Neuron (in vitro differentiated cells): ENCODE results near the gene DDX6.
"Not testable (repeated sequence)": the region's sequence is repeated elsewhere in the genome, so short reads cannot be mapped to it uniquely, and the experiment has no call there.

Source experiments
- H2AFZ ChIP-seq: one replicate; pipeline ENCODE4 v1.6.1; 2013; ENCODE audit warnings: low read depth, mild to moderate bottlenecking, inconsistent platforms, low read length, moderate library complexity
- H3K27me3 ChIP-seq: one replicate; pipeline ENCODE4 v1.6.1; 2013; ENCODE audit warnings: low read length; ENCODE audit not compliant: insufficient read depth
- H3K36me3 ChIP-seq: one replicate; pipeline ENCODE4 v1.6.1; 2013; ENCODE audit warnings: low read length; ENCODE audit not compliant: insufficient read depth
- H3K4me1 ChIP-seq: one replicate; pipeline ENCODE4 v1.6.1; 2013; ENCODE audit warnings: low read length; ENCODE audit not compliant: insufficient read depth
- H3K4me3 ChIP-seq: 2 replicates; pipeline ENCODE4 v1.5.1; 2013; ENCODE audit warnings: mild to moderate bottlenecking, low read length, moderate library complexity
- H3K9me3 ChIP-seq: one replicate; pipeline ENCODE4 v1.6.1; 2013; ENCODE audit warnings: low read length

Gene DDX6

DNA sequence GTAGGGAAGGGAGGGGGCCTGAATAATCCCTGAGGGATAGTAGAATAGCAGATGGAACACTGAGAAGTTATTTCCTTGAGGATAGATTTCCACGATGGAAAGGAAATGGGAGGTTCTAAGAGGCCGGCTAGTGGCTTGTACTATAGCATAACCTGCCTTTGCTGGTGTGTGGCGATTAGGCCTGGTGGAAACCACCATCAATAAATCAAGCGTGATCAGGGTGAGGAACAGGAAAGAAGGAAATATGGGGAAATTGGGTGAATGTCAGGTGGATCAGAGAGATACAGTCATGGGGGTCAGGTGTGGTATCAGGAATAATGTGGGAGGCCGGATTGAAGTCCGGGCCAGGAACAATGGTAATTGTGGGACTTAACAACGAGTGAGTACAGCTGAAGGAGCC, 72.4 kb downstream of the DDX6 start:
- H3K27me3 ChIP-seq, H3K4me3 ChIP-seq, H2AFZ ChIP-seq, H3K36me3 ChIP-seq, H3K9me3 ChIP-seq: not testable (repeated sequence)
- H3K4me1 ChIP-seq = peaks cover 12% of the 10 kb centered on the region

DNA sequence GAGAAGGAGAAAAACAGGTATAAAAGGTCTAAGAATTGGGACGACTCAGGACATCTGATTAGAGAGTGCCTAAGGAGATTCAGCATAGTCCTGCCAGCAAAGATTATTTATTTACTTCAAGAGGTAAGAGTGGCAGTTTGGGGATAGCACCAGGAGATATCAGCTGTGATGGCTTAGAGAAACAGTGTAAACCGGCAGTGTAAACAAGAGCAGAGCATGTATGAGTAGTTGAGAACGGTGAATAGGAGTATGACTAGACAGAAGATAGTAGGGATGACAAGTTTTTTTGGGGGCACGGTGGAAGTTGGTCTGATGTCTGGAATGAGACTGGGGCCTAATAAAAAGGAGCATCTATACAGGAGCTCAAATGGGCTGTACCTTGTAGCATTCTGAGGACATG, 73.2 kb downstream of the DDX6 start:
- H2AFZ ChIP-seq, H3K27me3 ChIP-seq, H3K4me3 ChIP-seq, H3K9me3 ChIP-seq, H3K36me3 ChIP-seq: not testable (repeated sequence)
- H3K4me1 ChIP-seq = peaks cover 12% of the 10 kb centered on the region

GRCh38 chr11:118717221-118717620, 73.7 kb downstream of the DDX6 start:
- H3K36me3 ChIP-seq, H3K27me3 ChIP-seq, H3K9me3 ChIP-seq, H3K4me3 ChIP-seq, H2AFZ ChIP-seq: not testable (repeated sequence)
- H3K4me1 ChIP-seq = peaks cover 12% of the 10 kb centered on the region

GRCh38 chr11:118715837-118716260, 75.1 kb downstream of the DDX6 start:
- Histone ChIP-seq H3K4me1 (peaks cover 12% of the 10 kb centered on the region), H3K9me3 (no peaks in the 10 kb centered on the region), H3K4me3 (no peak overlapping the region), H3K27me3 (no peaks in the 10 kb centered on the region), H3K36me3 (no peaks in the 10 kb centered on the region), H2AFZ (peak overlapping the region; percentile 26)

DNA sequence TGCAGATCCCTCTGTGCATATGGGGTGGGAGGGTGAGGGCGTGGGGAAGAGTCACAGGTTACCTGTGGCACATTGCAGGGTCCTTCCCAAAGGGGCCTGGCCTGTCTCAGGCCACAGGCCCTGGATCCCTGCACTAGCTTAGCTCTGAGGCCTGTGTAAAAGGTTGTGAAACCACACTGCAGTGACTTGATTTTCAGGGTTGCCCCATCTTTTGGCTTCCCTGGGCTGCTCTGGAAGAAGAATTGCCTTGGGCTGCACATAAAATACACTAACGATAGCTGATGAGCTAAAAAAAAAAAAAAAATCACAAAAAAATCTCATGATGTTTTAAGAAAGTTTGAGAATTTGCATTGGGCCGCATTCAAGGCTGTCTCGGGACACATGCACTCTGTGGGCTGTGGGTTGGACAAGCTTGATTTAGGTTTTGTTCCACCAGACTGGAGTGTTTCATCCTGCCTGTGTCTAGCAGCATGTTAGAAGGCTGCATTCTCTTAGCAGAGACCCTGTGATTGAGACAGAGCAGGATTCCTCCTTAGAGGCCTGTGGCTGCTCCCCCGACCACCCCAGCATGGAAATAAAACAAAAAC, 75.6 kb downstream of the DDX6 start:
- Histone ChIP-seq H3K27me3 (no peaks in the 10 kb centered on the region), H3K4me1 (peaks cover 12% of the 10 kb centered on the region), H3K36me3 (no peaks in the 10 kb centered on the region), H3K4me3 (no peak overlapping the region), H2AFZ (peak overlapping the region; percentile 26), H3K9me3 (no peaks in the 10 kb centered on the region)

DNA sequence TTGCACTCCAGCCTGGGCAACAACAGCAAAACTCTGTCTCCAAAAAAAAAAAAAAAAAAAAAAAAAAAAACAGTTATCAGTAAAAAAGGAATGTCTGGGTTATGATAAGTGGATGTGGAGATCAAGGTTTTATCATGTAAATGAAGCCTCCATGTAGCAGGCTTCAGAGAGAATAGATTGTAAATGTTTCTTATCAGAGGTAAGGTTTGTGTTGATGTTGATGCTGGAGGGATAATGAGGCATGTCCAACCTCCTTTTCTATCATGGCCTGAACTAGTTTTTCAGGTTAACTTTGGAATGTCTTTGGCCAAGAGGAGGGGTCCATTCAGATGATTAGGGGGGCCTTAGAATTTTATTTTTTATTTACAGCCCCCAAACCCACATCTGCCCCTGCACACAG, 76.1 kb downstream of the DDX6 start:
- peak overlapping the region; percentile 26 for H2AFZ ChIP-seq
- no peaks in the 10 kb centered on the region for H3K36me3 ChIP-seq
- peaks cover 12% of the 10 kb centered on the region for H3K4me1 ChIP-seq
- H3K27me3 ChIP-seq = no peaks in the 10 kb centered on the region
- H3K9me3 ChIP-seq = no peaks in the 10 kb centered on the region
- no peak overlapping the region for H3K4me3 ChIP-seq

DNA sequence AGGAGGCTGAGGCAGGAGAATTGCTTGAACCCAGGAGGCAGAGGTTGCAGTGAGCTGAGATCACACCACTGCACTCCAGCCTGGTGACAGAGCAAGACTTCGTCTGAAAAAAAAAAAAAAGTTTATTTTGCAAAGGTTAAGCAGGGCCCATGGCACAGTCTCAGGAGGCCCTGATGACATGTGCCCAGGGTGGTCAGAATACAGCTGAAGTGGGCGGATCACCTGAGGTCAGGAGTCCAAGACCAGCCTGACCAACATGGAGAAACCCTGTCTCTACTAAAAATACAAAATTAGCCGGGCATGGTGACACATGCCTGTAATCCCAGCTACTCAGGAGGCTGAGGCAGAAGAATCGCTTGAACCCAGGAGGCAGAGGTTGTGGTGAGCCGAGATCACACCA, 76.5 kb downstream of the DDX6 start:
- peaks cover 12% of the 10 kb centered on the region for H3K4me1 ChIP-seq
- not testable (repeated sequence) for H3K27me3 ChIP-seq, H2AFZ ChIP-seq, H3K4me3 ChIP-seq, H3K36me3 ChIP-seq, H3K9me3 ChIP-seq

- Histone ChIP-seq H3K4me1 (peaks cover 15% of the 10 kb centered on the region), H3K4me3 (no peak overlapping the region), H3K36me3 (no peaks in the 10 kb centered on the region), H3K9me3 (no peaks in the 10 kb centered on the region), H3K27me3 (peaks cover 2% of the 10 kb centered on the region), H2AFZ (no peak overlapping the region)
Observed at GRCh38 chr11:118708296-118708695, 82.7 kb downstream of the DDX6 start.

DNA sequence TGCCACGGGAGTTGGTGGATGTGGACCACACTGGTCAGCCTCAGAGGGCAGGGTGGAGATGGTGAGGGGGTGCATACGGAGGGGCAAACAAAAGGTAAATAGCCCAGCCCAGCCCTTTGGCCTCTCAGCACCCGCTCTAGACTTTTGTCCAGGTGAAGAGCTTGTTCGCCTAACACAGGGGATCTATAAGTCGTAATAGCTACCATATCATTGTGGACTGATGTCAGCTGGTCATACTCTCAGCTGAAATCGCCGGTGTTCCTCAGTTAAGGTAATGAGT, 84.5 kb downstream of the DDX6 start:
- H2AFZ ChIP-seq = no peak overlapping the region
- H3K4me1 ChIP-seq = peaks cover 15% of the 10 kb centered on the region
- no peaks in the 10 kb centered on the region for H3K9me3 ChIP-seq
- H3K27me3 ChIP-seq = peaks cover 2% of the 10 kb centered on the region
- no peaks in the 10 kb centered on the region for H3K36me3 ChIP-seq
- no peak overlapping the region for H3K4me3 ChIP-seq

DNA sequence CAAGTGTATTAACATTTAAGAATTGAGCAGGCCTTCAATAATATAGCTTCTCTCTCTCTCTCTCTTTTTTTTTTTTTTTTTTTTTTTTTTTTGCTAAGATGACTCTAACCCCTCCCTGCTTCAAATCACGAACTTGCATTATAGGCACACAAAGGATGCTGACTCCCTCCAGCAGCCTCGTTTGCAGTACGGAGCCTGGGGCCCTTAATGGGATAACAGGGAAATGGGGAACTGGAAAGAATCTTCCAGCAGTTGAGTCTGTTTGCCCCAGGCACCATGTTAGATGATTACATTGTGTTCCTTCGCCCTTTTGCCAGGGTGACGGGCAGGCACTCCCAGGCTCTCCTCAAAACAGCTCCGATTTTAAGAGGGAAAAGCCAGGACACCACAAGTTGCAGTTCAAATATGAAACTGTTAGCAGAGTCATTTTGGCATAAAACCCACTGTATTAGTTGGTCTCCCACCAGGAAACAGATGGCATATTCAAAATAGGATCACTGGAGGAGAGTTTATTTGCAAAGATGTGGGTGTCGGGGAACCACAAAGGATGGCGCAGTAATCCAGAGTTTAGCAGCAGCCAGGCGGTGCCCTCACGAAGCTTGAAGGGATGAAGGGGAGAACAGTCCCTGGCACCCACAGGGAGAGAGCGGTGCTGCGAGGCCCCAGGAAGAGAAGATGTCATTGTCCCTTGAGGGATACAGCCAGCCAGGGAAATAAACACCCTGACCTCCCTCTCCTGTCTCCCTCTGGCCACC, 85.0 kb downstream of the DDX6 start:
- no peaks in the 10 kb centered on the region for H3K9me3 ChIP-seq
- peak overlapping the region; percentile 27 for H2AFZ ChIP-seq
- H3K4me1 ChIP-seq = peaks cover 15% of the 10 kb centered on the region
- peak overlapping the region; percentile 18 for H3K4me3 ChIP-seq
- H3K36me3 ChIP-seq = no peaks in the 10 kb centered on the region
- H3K27me3 ChIP-seq = peaks cover 2% of the 10 kb centered on the region

- no peaks in the 10 kb centered on the region for H3K36me3 ChIP-seq
- H2AFZ ChIP-seq = peak overlapping the region; percentile 27
- H3K4me1 ChIP-seq = peaks cover 15% of the 10 kb centered on the region
- H3K9me3 ChIP-seq = no peaks in the 10 kb centered on the region
- H3K27me3 ChIP-seq = peaks cover 2% of the 10 kb centered on the region
- H3K4me3 ChIP-seq = peak overlapping the region; percentile 18
Observed at GRCh38 chr11:118705111-118705741, 85.7 kb downstream of the DDX6 start.

DNA sequence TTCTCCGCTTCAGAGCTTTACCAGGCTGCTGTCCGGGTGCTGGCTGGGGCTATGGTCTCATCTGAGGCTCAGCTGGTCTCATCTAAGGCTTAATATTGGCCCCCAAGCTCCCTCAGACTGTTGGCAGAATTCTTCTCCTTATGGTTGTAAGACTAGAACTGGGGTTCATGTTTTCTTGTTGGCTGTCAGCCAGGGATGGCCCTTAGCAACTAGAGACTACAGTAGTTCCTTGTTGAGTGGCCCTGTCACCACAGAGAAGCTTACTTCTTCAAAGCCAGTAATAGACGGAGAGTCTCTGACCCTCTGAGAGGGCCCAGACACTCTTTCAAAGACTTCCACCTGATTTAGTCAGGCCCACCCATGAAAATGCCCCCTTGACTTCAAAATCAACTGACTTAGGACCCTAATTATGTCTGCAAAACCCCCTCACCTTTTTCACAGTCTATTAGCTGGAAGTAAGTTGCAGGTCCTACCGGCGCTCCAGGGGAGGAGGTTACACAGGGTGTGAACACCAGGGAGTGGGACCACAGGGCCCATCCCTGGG, 87.3 kb downstream of the DDX6 start:
- no peak overlapping the region for H2AFZ ChIP-seq
- H3K9me3 ChIP-seq = no peaks in the 10 kb centered on the region
- H3K36me3 ChIP-seq = no peaks in the 10 kb centered on the region
- H3K4me3 ChIP-seq = no peak overlapping the region
- H3K27me3 ChIP-seq = peaks cover 2% of the 10 kb centered on the region
- peaks cover 15% of the 10 kb centered on the region for H3K4me1 ChIP-seq

- no peaks in the 10 kb centered on the region for H3K36me3 ChIP-seq
- H3K4me3 ChIP-seq = no peak overlapping the region
- no peaks in the 10 kb centered on the region for H3K4me1 ChIP-seq
- H3K9me3 ChIP-seq = no peaks in the 10 kb centered on the region
- no peaks in the 10 kb centered on the region for H3K27me3 ChIP-seq
- no peak overlapping the region for H2AFZ ChIP-seq
Observed at GRCh38 chr11:118699506-118700220, 91.3 kb downstream of the DDX6 start.
